HCT116 (cell line): ENCODE data around the gene CCDC88C. TPM values are rescaled to one million over a fixed set of nuclear protein-coding genes. Genes with fewer than 3 reads are reported as not detected.

Experiments used
- ATAC-seq: fragments of 200-7000 bp; cut with Tn5 transposase; 2 replicates; pipeline ENCODE4 v1.9.1; 2020; ENCODE audit warnings: mild to moderate bottlenecking, moderate library complexity
- BruUV-seq: library from RNA; stranded (reverse); fragments of 400-500 nt; replicated peaks from 2 replicates; lab custom pipeline; 2021; lab: Mats Ljungman, UMichigan
- CTCF ChIA-PET: fragments of 300-600 bp; sonication (Branson Sonifier 250); formaldehyde crosslinking; loops from one replicate; lab custom pipeline; 2021; ENCODE audit warnings: antibody characterized with exemption; lab: Charles Lee
- POLR2A ChIA-PET: fragments of 300-600, 350-600 bp; sonication (Branson Sonifier 250); formaldehyde crosslinking; loops from one replicate; lab custom pipeline; 2021; ENCODE audit warnings: antibody characterized with exemption; lab: Charles Lee
- RAD21 ChIA-PET, 2 experiments: fragments of 300-600 bp; sonication (Branson Sonifier 250); formaldehyde crosslinking; loops; one replicate each; lab custom pipeline; 2023; ENCODE audit warnings: low total read pairs in 2 of 2; ENCODE audit not compliant: uncharacterized antibody in 2 of 2, unreplicated experiment in 2 of 2, low non-redundant PET in 1 of 2; lab: Charles Lee
- DNase-seq: peaks from one replicate; pipeline ENCODE4 v3.0.0-alpha.2; 2010; ENCODE audit warnings: low read depth, low spot score
- H2AFZ ChIP-seq: fragments of 200-600 bp; shearing (Covaris generic), sonication (generic); 2 replicates; pipeline ENCODE4 v1.6.1; 2017; ENCODE audit warnings: low read depth, mixed run types, mixed read lengths, antibody characterized with exemption, low read length; ENCODE audit not compliant: poor library complexity, severe bottlenecking
- H3K27ac ChIP-seq: 2 replicates; pipeline ENCODE4 v1.5.1; 2012; ENCODE audit warnings: low read depth, low read length
- H3K27me3 ChIP-seq: fragments of 200-600 bp; sonication (generic); 2 replicates; pipeline ENCODE4 v1.6.1; 2016; ENCODE audit warnings: mixed run types, low read length, mixed read lengths; ENCODE audit not compliant: insufficient read depth
- H3K36me3 ChIP-seq, 2 experiments: fragments of 200-500 bp in 1 of 2; fragments of 200-600 bp in 1 of 2; sonication (Bioruptor generic) in 1 of 2; sonication (generic) in 1 of 2; 2 replicates each; pipeline versions ENCODE4 v1.5.1 to v1.6.1; 2014 to 2016; ENCODE audit warnings: low read length in 2 of 2, inconsistent platforms in 1 of 2, mixed read lengths in 1 of 2, mixed run types in 1 of 2; ENCODE audit not compliant: insufficient read depth in 2 of 2, control insufficient read depth in 1 of 2
- H3K4me1 ChIP-seq, 2 experiments: fragments of 200-600 bp in 1 of 2; sonication (generic) in 1 of 2; 2 replicates each; pipeline versions ENCODE4 v1.5.1 to v1.6.1; 2012 to 2017; ENCODE audit warnings: low read length in 2 of 2, inconsistent platforms in 1 of 2, mild to moderate bottlenecking in 1 of 2, mixed read lengths in 1 of 2, mixed run types in 1 of 2, moderate library complexity in 1 of 2; ENCODE audit not compliant: insufficient read depth in 2 of 2, control insufficient read depth in 1 of 2
- H3K4me2 ChIP-seq: fragments of 200-600 bp; sonication (generic); 2 replicates; pipeline ENCODE4 v1.6.1; 2017; ENCODE audit warnings: mixed run types, low read length, mixed read lengths
- H3K4me3 ChIP-seq, 2 experiments: fragments of 200-600 bp in 1 of 2; sonication (generic) in 1 of 2; replicated peaks in 1 of 2; 2 replicates each; pipeline ENCODE4 v1.5.1; 2011 to 2016; ENCODE audit warnings: low read length in 2 of 2, control low read depth in 1 of 2, low read depth in 1 of 2, mild to moderate bottlenecking in 1 of 2, mixed read lengths in 1 of 2, mixed run types in 1 of 2
- H3K79me2 ChIP-seq: fragments of 200-600 bp; sonication (generic); 2 replicates; pipeline ENCODE4 v1.6.1; 2017; ENCODE audit warnings: mild to moderate bottlenecking, mixed run types, low read length, moderate library complexity, mixed read lengths; ENCODE audit not compliant: insufficient read depth
- H3K9ac ChIP-seq: fragments of 200-600 bp; sonication (generic); 2 replicates; pipeline ENCODE4 v1.6.1; 2016; ENCODE audit warnings: low read length, mixed read lengths
- H3K9me2 ChIP-seq: fragments of 200-600 bp; sonication (generic), shearing (Covaris generic); 2 replicates; pipeline ENCODE4 v1.6.1; 2017; ENCODE audit warnings: mixed run types, mild to moderate bottlenecking, moderate library complexity; ENCODE audit not compliant: insufficient read depth
- H3K9me3 ChIP-seq, 2 experiments: fragments of 200-500 bp in 1 of 2; fragments of 200-600 bp in 1 of 2; sonication (Bioruptor generic) in 1 of 2; sonication (generic) in 1 of 2; 2 replicates each; pipeline ENCODE4 v1.6.1; 2014 to 2017; ENCODE audit warnings: low read length in 2 of 2, mixed read lengths in 2 of 2, inconsistent platforms in 1 of 2, low read depth in 1 of 2, mild to moderate bottlenecking in 1 of 2, mixed run types in 1 of 2, moderate library complexity in 1 of 2; ENCODE audit not compliant: control insufficient read depth in 1 of 2, insufficient read depth in 1 of 2
- H4K20me1 ChIP-seq: fragments of 200-600 bp; sonication (generic), shearing (Covaris generic); 2 replicates; pipeline ENCODE4 v1.6.1; 2017; ENCODE audit warnings: mixed run types, mild to moderate bottlenecking, moderate library complexity; ENCODE audit not compliant: insufficient read depth
- CBX3 ChIP-seq: IDR thresholded peaks from 2 replicates; pipeline ENCODE4 v1.6.1; 2012; ENCODE audit warnings: low read depth
- EZH2phosphoT487 ChIP-seq: fragments of 200-600 bp; IDR thresholded peaks from 2 replicates; pipeline ENCODE4 v1.6.1; 2018; ENCODE audit warnings: antibody characterized with exemption, borderline replicate concordance
- POLR2A ChIP-seq: IDR thresholded peaks from 2 replicates; pipeline ENCODE4 v1.7.0; 2011; ENCODE audit warnings: borderline replicate concordance; ENCODE audit not compliant: insufficient read depth, insufficient read length; ENCODE audit errors: extremely low read depth
- RAD21 ChIP-seq: IDR thresholded peaks from 2 replicates; pipeline ENCODE4 v1.6.1; 2012; ENCODE audit warnings: low read depth, mild to moderate bottlenecking
- TCF7L2 ChIP-seq: IDR thresholded peaks from 2 replicates; pipeline ENCODE4 v1.7.0; 2011; ENCODE audit warnings: borderline replicate concordance, inconsistent platforms; ENCODE audit not compliant: insufficient read depth, insufficient read length; ENCODE audit errors: extremely low read depth
- intact Hi-C: fragments of 100-400 bp; cut with micrococcal nuclease; formaldehyde crosslinking; loops from 2 replicates; pipeline ENCODE4 v1.10.0; 2022
- total RNA-seq: library from RNA; stranded (reverse); gene quantifications from one replicate; pipeline ENCODE4 v1.2.1, GENCODE V29; 2021; ENCODE audit not compliant: unreplicated experiment
- TF ChIP-seq, protein P1 (sequence below): IDR thresholded peaks from 2 replicates; pipeline ENCODE4 v1.6.1; 2012; ENCODE audit warnings: low read depth
- TF ChIP-seq, protein P2 (sequence below): IDR thresholded peaks from 2 replicates; pipeline ENCODE4 v1.6.1; 2011; ENCODE audit warnings: mild to moderate bottlenecking, low read length, moderate library complexity; ENCODE audit not compliant: insufficient replicate concordance; ENCODE audit errors: extremely low read depth

Gene CCDC88C
- total RNA-seq, 1 experiment from 2014 or later: 20.8 TPM

DNA sequence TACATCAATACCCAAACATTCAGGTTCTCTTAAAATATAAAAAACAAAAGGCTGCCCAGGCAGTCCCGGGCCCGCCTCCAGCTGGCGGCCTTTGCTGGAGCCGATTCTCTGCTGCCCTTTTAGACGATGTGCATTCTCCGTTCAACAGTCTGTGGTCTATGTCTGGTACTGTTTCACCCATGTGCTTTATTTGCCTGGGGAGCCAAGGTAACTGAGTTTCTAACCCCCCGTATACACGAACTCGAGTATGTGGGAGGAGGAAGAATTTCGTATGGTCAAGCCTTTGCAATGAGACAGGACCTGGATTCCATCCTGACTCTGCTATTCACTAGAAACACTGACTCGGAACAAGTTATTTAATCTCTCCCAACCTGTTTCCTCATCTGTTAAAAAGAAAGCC is 119.0 kb downstream of the CCDC88C start:
- RAD21 ChIA-PET: no interaction called here
- Histone ChIP-seq H3K4me2 (no peak overlapping the region), H2AFZ (no peak overlapping the region), H3K27ac (no peak overlapping the region), H3K4me1 (no peaks in the 10 kb centered on the region), H3K79me2 (no peaks in the 10 kb centered on the region), H3K4me3 (no peak overlapping the region), H3K36me3 (no peaks in the 10 kb centered on the region; a peak in 3 of 4 replicates), H3K9ac (no peak overlapping the region), H3K27me3 (no peaks in the 10 kb centered on the region), H4K20me1 (no peaks in the 10 kb centered on the region), H3K9me3 (no peaks in the 10 kb centered on the region), H3K9me2 (no peaks in the 10 kb centered on the region)
- intact Hi-C loops: no loop called here
- POLR2A ChIA-PET: no interaction called here
- ATAC-seq (no peak), DNase-seq (no peak)
- CTCF ChIA-PET: no interaction called here
- no TSS peak for BruUV-seq
- TF ChIP-seq, protein P1, sequence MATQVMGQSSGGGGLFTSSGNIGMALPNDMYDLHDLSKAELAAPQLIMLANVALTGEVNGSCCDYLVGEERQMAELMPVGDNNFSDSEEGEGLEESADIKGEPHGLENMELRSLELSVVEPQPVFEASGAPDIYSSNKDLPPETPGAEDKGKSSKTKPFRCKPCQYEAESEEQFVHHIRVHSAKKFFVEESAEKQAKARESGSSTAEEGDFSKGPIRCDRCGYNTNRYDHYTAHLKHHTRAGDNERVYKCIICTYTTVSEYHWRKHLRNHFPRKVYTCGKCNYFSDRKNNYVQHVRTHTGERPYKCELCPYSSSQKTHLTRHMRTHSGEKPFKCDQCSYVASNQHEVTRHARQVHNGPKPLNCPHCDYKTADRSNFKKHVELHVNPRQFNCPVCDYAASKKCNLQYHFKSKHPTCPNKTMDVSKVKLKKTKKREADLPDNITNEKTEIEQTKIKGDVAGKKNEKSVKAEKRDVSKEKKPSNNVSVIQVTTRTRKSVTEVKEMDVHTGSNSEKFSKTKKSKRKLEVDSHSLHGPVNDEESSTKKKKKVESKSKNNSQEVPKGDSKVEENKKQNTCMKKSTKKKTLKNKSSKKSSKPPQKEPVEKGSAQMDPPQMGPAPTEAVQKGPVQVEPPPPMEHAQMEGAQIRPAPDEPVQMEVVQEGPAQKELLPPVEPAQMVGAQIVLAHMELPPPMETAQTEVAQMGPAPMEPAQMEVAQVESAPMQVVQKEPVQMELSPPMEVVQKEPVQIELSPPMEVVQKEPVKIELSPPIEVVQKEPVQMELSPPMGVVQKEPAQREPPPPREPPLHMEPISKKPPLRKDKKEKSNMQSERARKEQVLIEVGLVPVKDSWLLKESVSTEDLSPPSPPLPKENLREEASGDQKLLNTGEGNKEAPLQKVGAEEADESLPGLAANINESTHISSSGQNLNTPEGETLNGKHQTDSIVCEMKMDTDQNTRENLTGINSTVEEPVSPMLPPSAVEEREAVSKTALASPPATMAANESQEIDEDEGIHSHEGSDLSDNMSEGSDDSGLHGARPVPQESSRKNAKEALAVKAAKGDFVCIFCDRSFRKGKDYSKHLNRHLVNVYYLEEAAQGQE: no peak
- no peak for TF ChIP-seq POLR2A
- no peak for TF ChIP-seq TCF7L2
- TF ChIP-seq RAD21: no peak
- TF ChIP-seq, protein P2, sequence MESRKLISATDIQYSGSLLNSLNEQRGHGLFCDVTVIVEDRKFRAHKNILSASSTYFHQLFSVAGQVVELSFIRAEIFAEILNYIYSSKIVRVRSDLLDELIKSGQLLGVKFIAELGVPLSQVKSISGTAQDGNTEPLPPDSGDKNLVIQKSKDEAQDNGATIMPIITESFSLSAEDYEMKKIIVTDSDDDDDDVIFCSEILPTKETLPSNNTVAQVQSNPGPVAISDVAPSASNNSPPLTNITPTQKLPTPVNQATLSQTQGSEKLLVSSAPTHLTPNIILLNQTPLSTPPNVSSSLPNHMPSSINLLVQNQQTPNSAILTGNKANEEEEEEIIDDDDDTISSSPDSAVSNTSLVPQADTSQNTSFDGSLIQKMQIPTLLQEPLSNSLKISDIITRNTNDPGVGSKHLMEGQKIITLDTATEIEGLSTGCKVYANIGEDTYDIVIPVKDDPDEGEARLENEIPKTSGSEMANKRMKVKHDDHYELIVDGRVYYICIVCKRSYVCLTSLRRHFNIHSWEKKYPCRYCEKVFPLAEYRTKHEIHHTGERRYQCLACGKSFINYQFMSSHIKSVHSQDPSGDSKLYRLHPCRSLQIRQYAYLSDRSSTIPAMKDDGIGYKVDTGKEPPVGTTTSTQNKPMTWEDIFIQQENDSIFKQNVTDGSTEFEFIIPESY: no peak
- TF ChIP-seq CBX3: no peak
- TF ChIP-seq EZH2phosphoT487: no peak
